OCI-LY3 (cell line): ENCODE results near the gene TMEFF2.
"Not testable (repeated sequence)": the region's sequence is repeated elsewhere in the genome, so short reads cannot be mapped to it uniquely, and the experiment has no call there.

Source experiments
- H2AFZ ChIP-seq: fragments of 200-600, 300-600 bp; shearing (Covaris generic); 2 replicates; pipeline ENCODE4 v1.6.0; 2014; ENCODE audit warnings: antibody characterized with exemption, low read depth, low read length
- H3K27ac ChIP-seq: fragments of 200-600, 300-600 bp; sonication (generic); 2 replicates; pipeline ENCODE4 v1.5.1; 2014; ENCODE audit warnings: mild to moderate bottlenecking, low read length, moderate library complexity, mixed read lengths
- H3K27me3 ChIP-seq: fragments of 200-600, 300-600 bp; sonication (generic); 2 replicates; pipeline ENCODE4 v1.6.1; 2014; ENCODE audit warnings: low read depth, low read length, mixed read lengths
- H3K36me3 ChIP-seq: fragments of 200-600, 300-600 bp; sonication (generic); replicated peaks from 2 replicates; pipeline ENCODE3; 2014; ENCODE audit warnings: low read depth, low read length, mixed read lengths
- H3K4me1 ChIP-seq: fragments of 300-600, 200-600 bp; sonication (generic); 2 replicates; pipeline ENCODE4 v1.6.1; 2014; ENCODE audit warnings: low read length, mixed read lengths
- H3K4me2 ChIP-seq: fragments of 200-600, 300-600 bp; sonication (generic); 2 replicates; pipeline ENCODE4 v1.6.1; 2014; ENCODE audit warnings: low read length, mixed read lengths
- H3K4me3 ChIP-seq: fragments of 300-600, 200-600 bp; sonication (generic); 2 replicates; pipeline ENCODE4 v1.5.1; 2014; ENCODE audit warnings: antibody characterized with exemption, mild to moderate bottlenecking, low read length, moderate library complexity
- H3K79me2 ChIP-seq: fragments of 300-600, 200-600 bp; shearing (Covaris generic); 2 replicates; pipeline ENCODE4 v1.6.1; 2014; ENCODE audit warnings: mild to moderate bottlenecking, low read length, mixed read lengths
- H3K9ac ChIP-seq: fragments of 300-600, 200-600 bp; shearing (Covaris generic); 2 replicates; pipeline ENCODE4 v1.6.0; 2014; ENCODE audit warnings: mild to moderate bottlenecking, low read length, moderate library complexity
- H3K9me3 ChIP-seq: fragments of 200-600, 300-600 bp; shearing (Covaris generic); 2 replicates; pipeline ENCODE4 v1.6.1; 2014; ENCODE audit warnings: low read length, mixed read lengths; ENCODE audit not compliant: insufficient read depth
- H4K20me1 ChIP-seq: fragments of 200-600, 300-600 bp; sonication (generic); 2 replicates; pipeline ENCODE4 v1.6.1; 2016; ENCODE audit warnings: low read length, mixed read lengths; ENCODE audit not compliant: insufficient read depth
- EZH2phosphoT487 ChIP-seq: fragments of 200-600 bp; shearing (Covaris generic); IDR thresholded peaks from 2 replicates; pipeline ENCODE4 v1.6.1; 2018; ENCODE audit warnings: antibody characterized with exemption, mixed run types, low read depth
- TF ChIP-seq, protein P1 (sequence below): fragments of 200-600, 300-600 bp; sonication (generic); IDR thresholded peaks from 2 replicates; pipeline ENCODE4 v1.5.1; 2014; ENCODE audit warnings: antibody characterized with exemption, low read length, low read depth

TMEFF2 gene

DNA sequence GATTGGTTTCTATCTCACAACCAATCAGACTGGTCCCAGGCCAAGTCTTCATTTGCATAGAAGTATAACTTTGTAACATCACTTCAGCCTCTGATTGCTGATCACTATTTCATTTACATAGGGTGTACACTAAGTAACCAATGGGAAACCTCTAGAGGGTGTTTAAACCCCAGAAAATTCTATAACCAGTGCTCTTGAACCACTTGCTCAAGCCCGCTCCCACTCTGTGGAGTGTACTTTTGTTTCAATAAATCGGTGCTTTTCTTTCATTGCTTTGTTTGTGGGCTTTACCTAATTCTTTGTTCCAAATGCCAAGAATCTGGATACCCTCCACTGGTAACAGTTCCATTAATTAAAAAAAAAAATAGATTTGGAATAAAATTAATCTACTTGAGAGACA, 77.0 kb downstream of the TMEFF2 start:
- H4K20me1 ChIP-seq, result no peaks in the 10 kb centered on the region
- no peaks in the 10 kb centered on the region for H3K27me3 ChIP-seq
- H2AFZ ChIP-seq, result no peak overlapping the region
- no peak overlapping the region for H3K4me2 ChIP-seq
- no peaks in the 10 kb centered on the region for H3K79me2 ChIP-seq
- H3K36me3 ChIP-seq, result no peaks in the 10 kb centered on the region
- TF ChIP-seq EZH2phosphoT487, result no peak
- TF ChIP-seq, protein P1, sequence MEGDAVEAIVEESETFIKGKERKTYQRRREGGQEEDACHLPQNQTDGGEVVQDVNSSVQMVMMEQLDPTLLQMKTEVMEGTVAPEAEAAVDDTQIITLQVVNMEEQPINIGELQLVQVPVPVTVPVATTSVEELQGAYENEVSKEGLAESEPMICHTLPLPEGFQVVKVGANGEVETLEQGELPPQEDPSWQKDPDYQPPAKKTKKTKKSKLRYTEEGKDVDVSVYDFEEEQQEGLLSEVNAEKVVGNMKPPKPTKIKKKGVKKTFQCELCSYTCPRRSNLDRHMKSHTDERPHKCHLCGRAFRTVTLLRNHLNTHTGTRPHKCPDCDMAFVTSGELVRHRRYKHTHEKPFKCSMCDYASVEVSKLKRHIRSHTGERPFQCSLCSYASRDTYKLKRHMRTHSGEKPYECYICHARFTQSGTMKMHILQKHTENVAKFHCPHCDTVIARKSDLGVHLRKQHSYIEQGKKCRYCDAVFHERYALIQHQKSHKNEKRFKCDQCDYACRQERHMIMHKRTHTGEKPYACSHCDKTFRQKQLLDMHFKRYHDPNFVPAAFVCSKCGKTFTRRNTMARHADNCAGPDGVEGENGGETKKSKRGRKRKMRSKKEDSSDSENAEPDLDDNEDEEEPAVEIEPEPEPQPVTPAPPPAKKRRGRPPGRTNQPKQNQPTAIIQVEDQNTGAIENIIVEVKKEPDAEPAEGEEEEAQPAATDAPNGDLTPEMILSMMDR, result no peak
- peaks cover 9% of the 10 kb centered on the region for H3K4me1 ChIP-seq
- H3K4me3 ChIP-seq, result no peak overlapping the region
- no peaks in the 10 kb centered on the region for H3K9me3 ChIP-seq
- no peak overlapping the region for H3K9ac ChIP-seq
- no peak overlapping the region for H3K27ac ChIP-seq

DNA sequence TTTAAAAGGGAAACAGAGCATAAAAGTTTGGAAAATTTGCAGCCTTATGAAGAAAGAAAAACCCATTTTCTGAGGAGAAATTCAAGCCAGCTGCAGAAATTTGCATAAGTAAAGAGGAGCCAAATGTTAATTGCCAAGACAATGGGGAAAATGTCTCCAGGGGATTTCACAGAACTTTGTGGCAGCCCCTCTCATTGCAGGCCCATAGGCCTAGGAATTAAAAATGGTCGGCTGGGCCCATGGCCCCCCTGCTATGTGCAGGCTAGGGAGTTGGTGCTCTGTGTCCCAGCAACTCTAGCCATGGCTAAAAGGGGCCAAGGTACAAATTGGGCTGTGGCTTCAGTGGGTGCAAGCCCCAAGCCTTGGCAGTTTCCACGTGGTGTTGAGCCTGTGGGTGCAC, 83.2 kb downstream of the TMEFF2 start:
- not testable (repeated sequence) for H3K9me3 ChIP-seq, H3K36me3 ChIP-seq, H3K27me3 ChIP-seq, H3K4me2 ChIP-seq, H3K9ac ChIP-seq, H3K4me1 ChIP-seq, H3K79me2 ChIP-seq, H3K27ac ChIP-seq, H3K4me3 ChIP-seq, H4K20me1 ChIP-seq, H2AFZ ChIP-seq

- no peaks in the 10 kb centered on the region for H3K27me3 ChIP-seq
- no peaks in the 10 kb centered on the region for H3K9me3 ChIP-seq
- H4K20me1 ChIP-seq, result no peaks in the 10 kb centered on the region
- H3K36me3 ChIP-seq, result no peaks in the 10 kb centered on the region
- no peaks in the 10 kb centered on the region for H3K4me1 ChIP-seq
- no peak overlapping the region for H3K9ac ChIP-seq
- TF ChIP-seq, protein P1, result no peak
- H3K4me3 ChIP-seq, result no peak overlapping the region
- no peak overlapping the region for H3K27ac ChIP-seq
- no peak overlapping the region for H2AFZ ChIP-seq
- H3K4me2 ChIP-seq, result no peak overlapping the region
- H3K79me2 ChIP-seq, result no peaks in the 10 kb centered on the region
Observed at GRCh38 chr2:192099742-192100141, 95.0 kb downstream of the TMEFF2 start.

DNA sequence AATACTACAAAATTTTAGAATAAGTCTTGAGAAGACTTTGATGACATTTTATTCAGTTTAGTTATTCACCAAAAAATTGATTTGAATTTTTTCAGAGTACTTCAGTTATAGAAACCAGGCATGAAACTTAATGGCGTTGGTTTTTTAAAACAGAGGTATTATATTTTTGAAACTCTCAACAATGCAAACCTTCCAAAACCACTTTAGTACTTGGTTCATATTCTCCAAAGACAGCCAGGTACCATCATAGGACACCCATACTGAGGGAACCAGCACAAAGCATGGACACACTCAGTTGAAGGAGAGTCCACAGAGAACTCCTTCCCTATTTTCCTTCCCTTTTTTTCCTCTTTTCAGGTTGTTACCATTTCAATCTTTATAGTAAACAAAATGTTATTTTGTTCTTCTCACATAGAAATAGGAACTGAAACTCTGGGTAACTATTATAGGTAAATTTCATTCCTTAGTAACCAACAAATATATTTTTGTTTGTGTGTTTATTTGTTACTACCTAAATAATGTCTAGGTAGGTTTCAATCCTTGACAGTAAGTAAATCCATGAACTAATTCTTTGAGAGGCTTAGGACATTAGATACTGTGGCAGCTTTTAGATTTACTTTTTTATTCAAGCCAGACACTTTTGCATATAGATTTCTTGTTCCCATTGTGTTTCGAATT, 95.8 kb downstream of the TMEFF2 start:
- Histone ChIP-seq H3K4me3 (no peak overlapping the region), H2AFZ (no peak overlapping the region), H3K9me3 (no peaks in the 10 kb centered on the region), H3K79me2 (no peaks in the 10 kb centered on the region), H3K27me3 (no peaks in the 10 kb centered on the region), H3K27ac (no peak overlapping the region), H3K36me3 (no peaks in the 10 kb centered on the region), H3K4me1 (peaks cover 2% of the 10 kb centered on the region; the same call in 1 of the 2 replicates), H3K4me2 (no peak overlapping the region), H4K20me1 (no peaks in the 10 kb centered on the region), H3K9ac (no peak overlapping the region)
- TF ChIP-seq EZH2phosphoT487, result no peak
- TF ChIP-seq, protein P1, result no peak
